HG03575 (cell line): Measurements from ENCODE around the gene SERPIND1.
"Not testable (repeated sequence)": the region's sequence is repeated elsewhere in the genome, so short reads cannot be mapped to it uniquely, and the experiment has no call there.

Experiments
- ATAC-seq: cut with Tn5 transposase; IDR thresholded peaks from one replicate; pipeline ENCODE4 v1.9.1; 2021; ENCODE audit not compliant: unreplicated experiment, insufficient number of reproducible peaks, low FRiP score; ENCODE audit errors: extremely low read depth

The SERPIND1 gene

DNA sequence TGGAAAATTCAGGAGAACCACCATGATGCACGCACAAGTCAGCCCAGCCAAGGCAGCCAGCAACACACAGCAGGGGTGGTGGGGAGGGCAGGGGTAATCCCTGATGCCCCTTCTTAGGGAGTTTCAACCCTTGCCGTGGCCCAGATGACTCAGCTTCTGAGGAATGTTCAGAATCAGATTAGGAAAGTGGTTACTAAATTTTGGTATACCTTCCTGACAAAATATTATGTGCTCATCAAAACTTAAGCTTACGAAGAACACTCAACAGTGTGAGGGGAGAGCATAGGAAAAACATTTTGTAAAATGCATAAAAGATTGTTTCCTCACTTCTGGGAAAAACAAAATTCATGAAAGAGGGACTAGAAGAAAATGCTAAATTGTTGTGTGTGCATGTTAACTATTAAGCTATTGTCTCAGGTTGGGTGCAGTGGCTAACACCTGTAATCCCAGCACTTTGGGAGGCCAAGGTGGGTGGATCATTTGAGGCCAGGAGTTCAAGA is 32.1 kb downstream of the SERPIND1 start:
- no peak for ATAC-seq

DNA sequence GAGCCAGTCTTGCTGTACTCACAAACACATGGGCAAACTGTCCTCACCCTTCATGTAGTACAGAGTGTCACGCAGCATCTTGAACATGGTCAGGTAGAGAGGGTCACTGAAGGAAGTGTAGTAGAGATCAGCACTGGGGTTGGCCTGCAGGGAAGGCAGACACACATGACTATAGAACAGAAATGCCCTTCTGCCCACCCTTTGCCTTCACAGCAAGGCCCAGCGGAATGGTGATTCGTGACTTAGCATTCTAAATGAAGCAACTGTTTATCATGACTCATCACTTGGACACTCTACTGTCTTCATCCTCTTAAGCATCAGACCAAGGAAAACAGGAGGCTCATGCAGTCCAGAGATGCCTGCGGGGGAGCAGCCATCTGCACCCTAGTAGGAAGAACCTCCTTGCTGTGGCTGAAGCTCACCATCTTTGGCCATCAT is 33.4 kb downstream of the SERPIND1 start:
- no peak for ATAC-seq

GRCh38 chr22:20808844-20809243 is 34.9 kb downstream of the SERPIND1 start:
- ATAC-seq = no peak

DNA sequence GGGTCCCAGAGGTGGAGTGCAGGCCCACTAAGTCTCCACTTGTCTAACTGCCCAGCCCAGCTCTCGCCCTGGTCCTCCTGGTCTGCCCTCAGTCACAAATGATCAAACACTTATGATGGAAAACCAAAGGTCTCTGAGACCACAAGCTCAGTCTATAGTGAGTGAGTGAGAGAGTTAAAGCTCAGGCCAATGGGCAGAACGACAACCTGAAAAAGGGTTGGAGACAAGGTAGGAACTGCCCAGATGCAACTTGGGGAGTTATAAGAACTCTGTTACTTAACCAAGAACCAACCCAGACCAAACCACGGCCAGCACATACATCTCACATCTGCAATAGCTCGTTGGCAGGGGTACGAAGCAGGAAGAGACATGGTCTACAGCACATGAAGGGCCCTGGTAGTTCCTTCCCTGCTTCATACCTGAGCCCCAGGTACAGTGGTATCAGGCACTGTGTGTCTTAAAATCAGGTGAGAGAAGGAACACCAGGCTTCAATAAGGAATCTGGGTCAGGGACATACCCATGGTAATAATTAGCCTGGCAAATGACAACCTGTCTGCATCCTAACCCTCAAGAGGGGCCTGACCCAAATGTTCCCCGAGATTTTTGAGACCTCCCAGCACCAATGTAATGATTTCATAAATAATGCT is 35.7 kb downstream of the SERPIND1 start:
- ATAC-seq = no peak

GRCh38 chr22:20810645-20811044 is 36.7 kb downstream of the SERPIND1 start:
- no peak for ATAC-seq

- no peak for ATAC-seq
Observed at GRCh38 chr22:20811171-20811570, 37.3 kb downstream of the SERPIND1 start.

GRCh38 chr22:20811971-20812660 is 38.2 kb downstream of the SERPIND1 start:
- ATAC-seq = no peak

DNA sequence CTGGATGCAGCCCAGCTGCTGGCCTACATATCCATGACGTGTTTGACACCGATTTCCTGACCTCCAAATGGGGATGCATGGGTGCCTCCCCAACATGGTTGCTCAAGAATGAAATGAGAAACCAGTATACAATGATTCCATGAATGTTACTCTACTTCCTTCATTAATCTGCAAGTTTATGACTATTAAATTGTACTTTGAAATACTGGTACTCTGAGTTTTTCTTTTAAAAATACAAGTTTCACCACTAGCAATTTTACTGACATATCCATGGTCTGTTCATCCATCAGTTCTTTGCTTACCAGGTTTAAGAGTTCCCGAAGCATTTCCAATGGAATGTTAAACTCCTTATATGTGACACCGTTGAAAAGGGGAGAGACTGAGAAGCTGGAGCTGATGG is 39.1 kb downstream of the SERPIND1 start:
- no peak for ATAC-seq

DNA sequence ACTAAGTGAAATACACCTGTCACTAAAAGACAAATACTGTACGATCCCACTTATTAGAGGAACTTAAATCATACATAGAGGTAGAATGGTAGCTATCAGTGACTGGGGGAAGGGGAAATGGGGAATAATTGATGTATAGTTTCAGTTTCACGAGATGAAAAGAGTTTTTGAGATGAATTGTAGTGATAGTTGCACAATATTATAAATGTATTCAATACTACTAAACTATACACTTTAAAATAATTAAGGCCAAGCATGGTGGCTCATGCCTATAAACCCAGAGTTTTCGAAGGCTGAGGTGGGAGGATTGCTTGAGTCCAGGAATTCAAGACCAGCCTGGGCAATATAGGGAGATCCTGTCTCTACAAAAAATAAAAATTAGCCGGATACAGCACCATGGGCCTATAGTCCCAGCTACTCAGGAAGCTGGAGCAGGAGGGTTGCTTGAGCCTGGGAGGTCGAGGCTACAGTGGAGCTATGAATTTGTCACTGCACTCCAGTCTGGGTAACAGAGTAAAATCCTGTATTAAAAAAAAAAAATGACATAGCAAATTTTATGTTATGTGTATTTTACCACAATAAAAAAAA is 40.4 kb downstream of the SERPIND1 start:
- no peak for ATAC-seq

DNA sequence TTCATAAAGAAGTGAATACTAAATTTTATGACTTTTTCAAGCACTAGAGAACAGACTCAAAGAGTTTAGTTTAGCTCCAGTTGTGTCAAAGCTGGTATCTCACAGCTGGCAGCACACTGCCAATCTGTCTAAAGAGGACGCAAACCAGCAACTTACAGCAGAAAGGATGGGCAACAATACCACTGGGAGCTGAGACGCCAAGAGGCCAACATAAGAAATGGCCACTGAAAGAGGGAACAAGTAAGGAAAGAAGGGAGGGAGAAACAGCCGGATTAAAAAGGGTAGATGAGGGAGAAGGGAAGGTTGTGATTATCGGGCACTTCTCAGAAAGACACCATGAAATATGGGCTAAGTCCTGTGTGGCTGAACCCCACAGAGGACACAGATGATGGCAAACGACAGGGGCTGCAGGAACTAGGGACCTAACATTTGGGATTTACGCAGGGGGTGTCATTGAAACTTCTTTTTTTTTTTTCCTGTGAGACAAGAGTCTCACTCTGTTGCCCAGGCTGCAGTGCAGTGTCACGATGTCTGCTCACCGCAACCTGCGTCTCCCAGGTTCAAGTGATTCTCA is 41.7 kb downstream of the SERPIND1 start:
- ATAC-seq = no peak

DNA sequence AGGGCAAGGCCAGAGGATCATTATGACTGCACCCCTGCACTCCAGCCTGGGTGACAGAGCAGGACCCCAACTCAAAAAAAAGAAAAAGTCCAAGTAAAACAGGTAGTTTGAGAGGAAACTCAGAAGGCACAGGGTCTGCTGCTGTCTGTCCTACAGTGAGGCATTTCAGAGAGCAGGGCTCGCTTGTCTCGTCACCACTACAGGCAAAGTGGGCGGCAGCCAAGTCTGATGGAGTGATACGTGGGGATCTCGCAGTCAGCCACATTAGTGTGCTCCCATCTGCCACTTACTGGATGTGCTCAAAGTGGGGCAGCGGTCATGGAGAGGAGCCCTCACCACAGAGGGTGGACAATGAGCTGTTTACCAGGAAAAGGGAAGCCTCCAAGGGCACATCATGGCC is 42.6 kb downstream of the SERPIND1 start:
- no peak for ATAC-seq

DNA sequence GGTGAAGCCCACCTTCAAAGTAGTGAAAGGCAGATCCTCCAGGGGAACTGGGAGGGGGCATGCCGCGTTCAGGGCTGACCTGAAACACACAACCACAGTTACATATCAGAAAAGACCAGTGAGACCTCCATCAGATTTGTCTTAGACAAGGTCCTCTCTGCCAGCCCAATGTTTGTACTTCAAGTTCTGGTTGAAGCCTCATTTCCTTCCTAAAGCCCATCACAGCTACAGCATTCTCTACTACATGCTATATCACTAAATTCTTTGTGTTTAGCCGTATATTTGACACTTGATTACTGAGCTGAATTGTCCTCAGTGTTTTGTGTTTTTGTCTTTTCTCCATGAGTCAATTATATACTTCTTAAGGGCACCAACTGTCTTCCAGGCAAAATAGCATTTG is 44.6 kb downstream of the SERPIND1 start:
- no peak for ATAC-seq

DNA sequence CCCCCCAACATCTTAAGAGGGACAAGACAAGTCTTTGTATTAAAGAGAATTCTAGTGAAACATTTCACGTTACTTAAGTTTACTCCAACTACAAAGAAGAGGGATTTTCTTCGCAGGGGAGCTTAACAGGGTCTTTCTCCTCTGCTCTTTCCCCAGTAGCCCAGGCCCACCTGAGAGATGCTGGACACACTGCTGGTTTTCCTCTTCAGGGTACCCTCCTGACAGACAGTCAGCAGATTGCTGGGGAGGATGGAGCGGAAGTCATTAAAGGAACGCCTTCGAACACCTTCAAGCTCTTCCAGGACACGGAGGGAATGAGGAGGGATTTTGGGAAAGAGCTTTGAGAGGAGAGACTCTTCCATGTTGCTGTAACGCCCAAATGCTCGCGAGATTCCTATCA is 45.6 kb downstream of the SERPIND1 start:
- no peak for ATAC-seq

DNA sequence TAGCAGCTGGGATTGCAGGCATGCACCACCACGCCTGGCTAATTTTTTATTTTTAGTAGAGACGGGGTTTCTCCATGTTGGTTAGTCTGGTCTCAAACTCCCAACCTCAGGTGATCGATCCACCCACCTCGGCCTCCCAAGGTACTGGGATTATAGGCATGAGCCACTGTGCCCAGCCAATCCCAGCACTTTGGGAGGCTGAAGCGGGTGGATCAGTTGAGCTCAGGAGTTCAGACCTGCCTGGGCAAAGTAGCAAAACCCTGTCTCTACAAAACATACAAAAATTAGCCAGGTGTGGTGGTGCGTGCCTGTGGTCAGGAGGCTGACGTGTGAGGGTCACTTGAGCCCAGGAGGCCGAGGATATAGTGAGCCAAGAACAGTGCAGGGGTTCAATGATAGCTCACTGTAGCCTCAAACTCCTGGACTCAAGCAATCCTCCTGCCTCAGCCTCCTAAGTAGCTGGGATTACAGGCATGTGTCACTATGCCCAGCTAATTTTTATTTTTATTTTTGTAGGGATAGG is 47.9 kb downstream of the SERPIND1 start:
- ATAC-seq = not testable (repeated sequence)

- no peak for ATAC-seq
Observed at GRCh38 chr22:20822240-20822639, 48.3 kb downstream of the SERPIND1 start.

DNA sequence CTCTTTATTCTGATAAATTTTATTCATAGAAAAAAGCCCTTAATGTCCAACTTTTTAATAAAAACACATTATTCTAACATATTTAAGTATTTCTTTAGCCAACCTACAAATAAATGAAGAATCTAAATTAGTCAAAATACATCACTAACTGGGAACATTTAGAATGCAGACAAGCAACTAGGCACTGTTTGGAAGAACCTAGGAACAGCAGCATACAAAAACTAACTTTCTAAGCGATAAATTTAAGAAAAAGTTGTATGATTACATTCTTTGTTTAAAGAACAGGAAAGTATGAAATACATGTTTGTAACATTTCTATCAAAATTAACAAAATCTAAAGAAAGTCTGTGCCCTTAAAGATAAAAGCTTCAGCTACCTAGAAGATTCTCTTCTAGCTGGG is 49.4 kb downstream of the SERPIND1 start:
- ATAC-seq = no peak

- not testable (repeated sequence) for ATAC-seq
Observed at GRCh38 chr22:20825216-20825615, 51.3 kb downstream of the SERPIND1 start.

DNA sequence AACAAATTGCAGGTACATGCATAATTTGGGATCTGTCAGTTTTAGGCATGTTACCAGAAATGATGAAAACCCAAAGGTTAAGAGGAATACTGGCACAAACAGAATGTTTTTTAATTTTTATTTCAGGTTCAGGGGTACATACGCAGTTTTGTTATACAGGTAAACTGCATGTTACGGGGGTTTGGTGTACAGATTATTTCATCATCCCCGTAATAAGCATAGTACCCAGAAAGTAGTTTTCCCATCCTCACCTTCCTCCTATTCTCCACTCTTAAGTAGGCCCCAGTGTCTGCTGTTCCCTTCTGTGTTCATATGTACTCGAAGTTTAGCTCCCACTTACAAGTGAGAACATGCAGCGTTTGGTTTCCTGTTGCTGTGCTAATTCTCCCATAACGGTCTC is 51.7 kb downstream of the SERPIND1 start:
- ATAC-seq = no peak

DNA sequence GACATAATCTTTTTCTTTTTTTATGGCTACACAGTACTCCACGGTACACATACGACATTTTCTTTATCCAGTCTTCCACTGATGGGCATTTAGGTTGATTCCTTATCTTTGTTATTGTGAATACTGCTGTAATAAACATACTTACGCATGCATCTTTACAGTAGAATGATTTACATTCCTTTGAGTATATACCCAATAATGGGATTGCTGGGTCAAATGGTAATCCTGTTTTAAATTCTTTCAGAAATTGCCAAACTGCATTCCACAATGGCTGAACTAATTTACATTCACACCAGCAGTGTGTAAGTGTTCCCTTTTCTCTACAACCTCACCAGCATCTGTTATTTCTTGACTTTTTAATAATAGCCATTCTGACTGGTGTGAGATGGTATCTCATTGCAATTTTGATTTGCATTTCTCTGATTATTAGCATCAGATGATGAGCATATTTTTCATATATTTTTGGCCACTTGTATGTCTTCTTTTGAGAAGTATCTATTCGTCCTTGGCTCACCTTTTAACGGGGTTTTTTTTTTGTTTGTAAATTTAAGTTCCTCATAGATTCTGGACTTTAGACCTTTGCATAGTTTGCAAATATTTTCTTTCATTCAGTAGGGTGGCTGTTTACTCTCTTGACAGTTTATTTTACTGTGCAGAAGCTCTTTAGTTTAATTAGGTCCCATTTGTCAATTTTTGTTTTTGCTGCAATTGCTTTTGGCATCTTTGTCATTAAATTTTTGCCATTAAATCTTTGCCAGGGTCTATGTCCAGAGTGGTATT is 52.6 kb downstream of the SERPIND1 start:
- not testable (repeated sequence) for ATAC-seq
